Pancreas (tissue), 10 donors: ENCODE measurements around the gene CTSC. TPM values are rescaled to one million over a fixed set of nuclear protein-coding genes. Genes with fewer than 3 reads are reported as not detected.

Source experiments
- ATAC-seq, 4 donors: fragments of 200-7000 bp; cut with Tn5 transposase; one replicate each; pipeline versions ENCODE4 v1.8.0 to v1.9.1; 2020; ENCODE audit warnings: mild to moderate bottlenecking in 4 of 4, moderate library complexity in 4 of 4
- DNase-seq, 6 donors: peaks; one replicate each; pipeline ENCODE4 v3.0.0-alpha.2; 2020
- FAIRE-seq: peaks from 2 replicates; lab custom pipeline; 2012; peaks lifted over from hg19 to GRCh38; lab: Jason Lieb, UNC
- H3K27ac ChIP-seq, 4 donors: fragments of 200-600 bp; sonication (generic); 1 replicate in 3 of 4; 2 replicates in 1 of 4; pipeline versions ENCODE4 v1.5.0 to v1.8.0; 2020
- H3K27me3 ChIP-seq, 4 donors: fragments of 200-600 bp; one replicate each; pipeline ENCODE4 v1.8.0; 2021
- H3K36me3 ChIP-seq, 3 donors: fragments of 200-600 bp; sonication (generic) in 1 of 3; one replicate each; pipeline versions ENCODE4 v1.5.0 to v1.8.0; 2020 to 2021
- H3K4me1 ChIP-seq, 3 donors: fragments of 200-600 bp; one replicate each; pipeline ENCODE4 v1.8.0; 2021
- H3K4me3 ChIP-seq, 4 donors: fragments of 200-600 bp; sonication (generic) in 2 of 4; one replicate each; pipeline versions ENCODE4 v1.5.0 to v1.8.0; 2020 to 2021
- H3K9me3 ChIP-seq, 4 donors: fragments of 200-600 bp; one replicate each; pipeline ENCODE4 v1.8.0; 2021
- WGBS, 2 donors: extraction: QIAGEN DNeasy Blood & Tissue Kit; methylation state at CpG; one replicate each; pipeline ENCODE4 v1.1.7; 2013; 5-methylcytosine and 5-hydroxymethylcytosine counted together
- intact Hi-C, 3 donors: fragments of 100-400 bp; cut with DNase I; formaldehyde crosslinking; loops; one replicate each; pipeline versions ENCODE4 v1.11.1 to v1.14.2; 2022
- polyA plus RNA-seq, 2 donors: library from polyadenylated mRNA; stranded (reverse); fragments of 200-250 nt; gene quantifications; one replicate each; pipeline ENCODE4 v1.2.3, GENCODE V29; 2013
- total RNA-seq, 6 donors: library from RNA; stranded (reverse); fragmentation: NEBNext Ultra II Directional in 4 of 6; extraction: Animal tissue kit (Norgen Biotek cat#: 25700) in 4 of 6; gene quantifications; one replicate each; pipeline versions ENCODE4 v1.2.1 to v1.2.4, GENCODE V29; 2021 to 2023
- TF ChIP-seq, protein P1 (sequence below), 4 donors: fragments of 200-600 bp; sonication (generic) in 3 of 4; IDR thresholded peaks; one replicate each; pipeline versions ENCODE4 v1.5.0 to v1.8.0; 2021; ENCODE audit warnings: antibody characterized with exemption in 4 of 4
- donor health status: healthy with polysubstance abuse.
- donor health status: DM: no; HTN: no; CAD: no; lungs with moderate emphysema.
- donor health status: DM: no; HTN: no; CAD: no.
- donor health status: control.
- donor health status: control.
- donor health status: Bipolar disorder and iron deficiency.
- donor health status: DM: yes; HTN: yes; CAD: no.
- donor health status: DM: no; HTN: no; CAD: no.
- donor health status: DM: no; HTN: no; CAD: no.
- donor health status: DM: yes; HTN: yes; CAD: no.

Gene CTSC
- total and polyA plus RNA-seq, 8 donors: 12.2 to 68.6 (median 22.2) TPM

DNA sequence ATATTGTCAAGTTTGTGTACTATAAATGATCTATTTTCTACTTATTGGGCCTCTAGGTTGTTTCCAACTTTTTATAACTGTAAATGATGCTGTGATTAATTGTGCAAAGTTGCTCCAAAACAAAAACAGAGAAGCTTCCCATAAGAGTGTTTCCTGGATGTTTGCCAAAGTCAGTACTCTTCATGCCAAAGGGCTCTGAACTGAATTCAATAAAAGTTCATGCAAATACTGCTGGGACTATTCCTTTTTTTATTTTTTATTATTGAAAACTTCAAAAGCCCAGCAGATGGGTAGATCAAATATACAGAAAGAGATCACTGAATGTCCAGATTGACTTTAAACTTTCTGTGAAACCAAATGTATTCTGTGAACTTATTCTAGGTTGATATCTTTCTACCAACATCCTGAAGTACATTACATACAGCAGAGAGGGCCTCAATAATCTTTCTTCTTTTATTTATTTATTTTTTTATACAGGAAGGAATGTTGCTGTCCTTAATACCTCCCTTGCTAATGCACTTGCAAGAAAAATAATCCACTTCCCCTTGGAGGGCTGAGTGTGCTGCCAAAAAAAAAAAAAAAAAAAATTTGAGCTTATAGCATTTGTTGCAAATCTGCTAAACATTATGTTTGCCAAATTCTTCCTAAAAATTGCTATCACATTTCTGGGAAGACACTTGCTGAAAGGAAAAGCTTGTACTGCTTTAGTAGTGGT is 53.0 kb downstream of the CTSC start:
- DNase-seq (no peak), ATAC-seq (no peak), FAIRE-seq (no peak)
- no peaks in the 10 kb centered on the region for H3K9me3 ChIP-seq
- no peak overlapping the region for H3K27ac ChIP-seq
- H3K36me3 ChIP-seq: no peaks in the 10 kb centered on the region
- H3K4me1 ChIP-seq: no peaks in the 10 kb centered on the region
- intact Hi-C loops: no loop called here
- no peaks in the 10 kb centered on the region for H3K27me3 ChIP-seq
- H3K4me3 ChIP-seq: no peak overlapping the region
- TF ChIP-seq, protein P1, sequence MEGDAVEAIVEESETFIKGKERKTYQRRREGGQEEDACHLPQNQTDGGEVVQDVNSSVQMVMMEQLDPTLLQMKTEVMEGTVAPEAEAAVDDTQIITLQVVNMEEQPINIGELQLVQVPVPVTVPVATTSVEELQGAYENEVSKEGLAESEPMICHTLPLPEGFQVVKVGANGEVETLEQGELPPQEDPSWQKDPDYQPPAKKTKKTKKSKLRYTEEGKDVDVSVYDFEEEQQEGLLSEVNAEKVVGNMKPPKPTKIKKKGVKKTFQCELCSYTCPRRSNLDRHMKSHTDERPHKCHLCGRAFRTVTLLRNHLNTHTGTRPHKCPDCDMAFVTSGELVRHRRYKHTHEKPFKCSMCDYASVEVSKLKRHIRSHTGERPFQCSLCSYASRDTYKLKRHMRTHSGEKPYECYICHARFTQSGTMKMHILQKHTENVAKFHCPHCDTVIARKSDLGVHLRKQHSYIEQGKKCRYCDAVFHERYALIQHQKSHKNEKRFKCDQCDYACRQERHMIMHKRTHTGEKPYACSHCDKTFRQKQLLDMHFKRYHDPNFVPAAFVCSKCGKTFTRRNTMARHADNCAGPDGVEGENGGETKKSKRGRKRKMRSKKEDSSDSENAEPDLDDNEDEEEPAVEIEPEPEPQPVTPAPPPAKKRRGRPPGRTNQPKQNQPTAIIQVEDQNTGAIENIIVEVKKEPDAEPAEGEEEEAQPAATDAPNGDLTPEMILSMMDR (IDR thresholded peaks at IDR 0.05): no peak

DNA sequence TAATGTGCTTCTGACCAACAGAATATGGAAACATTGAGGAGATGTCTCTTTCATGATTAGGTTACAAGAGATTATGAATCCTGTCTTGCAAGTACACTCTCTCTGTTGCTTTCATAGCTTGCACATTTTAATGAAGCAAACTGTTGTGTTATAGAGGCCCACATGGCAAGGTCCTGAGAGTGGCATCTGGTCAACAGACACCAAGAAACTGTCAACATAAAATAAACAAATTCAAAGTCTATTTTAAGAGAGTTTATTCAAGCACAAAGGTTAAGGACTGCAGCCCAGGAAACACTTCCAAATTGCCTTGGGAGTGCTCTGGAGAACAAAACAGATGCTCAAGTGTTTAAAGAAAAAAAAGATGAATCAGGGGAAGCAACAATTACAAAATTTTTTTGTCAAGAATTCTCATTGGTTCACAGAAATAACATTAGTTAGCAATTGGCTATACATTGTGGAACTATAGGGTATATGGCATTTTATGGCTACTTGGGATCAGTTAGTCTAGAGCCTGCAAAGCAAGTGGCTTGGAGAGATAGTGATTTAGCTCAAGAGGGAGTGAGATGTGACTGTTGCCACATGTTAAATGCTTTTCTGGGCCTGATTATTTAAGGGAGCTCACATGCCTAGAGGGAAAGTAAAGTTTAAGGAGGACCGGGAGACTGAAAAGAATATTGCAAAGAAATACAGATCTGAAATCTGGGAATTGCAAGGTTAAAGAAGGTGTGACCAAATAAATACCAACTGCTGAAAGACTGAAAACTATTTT is 54.6 kb downstream of the CTSC start:
- no peaks in the 10 kb centered on the region for H3K9me3 ChIP-seq
- ATAC-seq (no peak), DNase-seq (no peak), FAIRE-seq (no peak)
- no peaks in the 10 kb centered on the region for H3K36me3 ChIP-seq
- no peaks in the 10 kb centered on the region for H3K27me3 ChIP-seq
- H3K4me1 ChIP-seq: no peaks in the 10 kb centered on the region
- H3K4me3 ChIP-seq: no peak overlapping the region
- intact Hi-C loops: no loop called here
- TF ChIP-seq, protein P1 (IDR thresholded peaks at IDR 0.05): no peak
- no peak overlapping the region for H3K27ac ChIP-seq
- WGBS, 2 donors: 91 to 94% methylated on average over 1 of the region's 1 CpG

DNA sequence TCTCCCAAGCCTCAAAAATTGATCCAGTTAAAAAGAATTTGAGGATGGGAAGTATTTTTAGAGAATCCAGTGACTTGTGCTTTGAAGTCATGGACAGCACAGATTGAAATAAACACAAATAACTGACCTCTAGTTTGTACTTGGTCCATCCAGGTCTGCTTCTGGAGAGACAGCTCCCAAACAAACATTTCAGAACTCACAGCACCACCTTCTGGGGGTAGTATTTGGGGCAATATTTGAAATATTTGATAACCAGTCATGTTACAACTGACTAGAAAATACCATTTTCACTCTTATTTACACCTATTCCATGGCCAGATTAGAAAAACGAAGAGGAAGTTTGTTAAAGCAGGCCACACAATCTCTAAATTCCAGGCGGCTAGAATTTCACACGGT is 56.2 kb downstream of the CTSC start:
- Histone ChIP-seq H3K9me3 (no peaks in the 10 kb centered on the region), H3K36me3 (no peaks in the 10 kb centered on the region), H3K4me1 (no peaks in the 10 kb centered on the region), H3K4me3 (no peak overlapping the region), H3K27ac (no peak overlapping the region), H3K27me3 (no peaks in the 10 kb centered on the region)
- no peak for DNase-seq
- WGBS, 2 donors: 39 to 47% methylated on average over 3 of the region's 3 CpGs
- intact Hi-C loops: no loop called here
- FAIRE-seq: no peak
- TF ChIP-seq, protein P1 (IDR thresholded peaks at IDR 0.05): no peak
- peak in 1 of 4 donors; percentile 43 for ATAC-seq

DNA sequence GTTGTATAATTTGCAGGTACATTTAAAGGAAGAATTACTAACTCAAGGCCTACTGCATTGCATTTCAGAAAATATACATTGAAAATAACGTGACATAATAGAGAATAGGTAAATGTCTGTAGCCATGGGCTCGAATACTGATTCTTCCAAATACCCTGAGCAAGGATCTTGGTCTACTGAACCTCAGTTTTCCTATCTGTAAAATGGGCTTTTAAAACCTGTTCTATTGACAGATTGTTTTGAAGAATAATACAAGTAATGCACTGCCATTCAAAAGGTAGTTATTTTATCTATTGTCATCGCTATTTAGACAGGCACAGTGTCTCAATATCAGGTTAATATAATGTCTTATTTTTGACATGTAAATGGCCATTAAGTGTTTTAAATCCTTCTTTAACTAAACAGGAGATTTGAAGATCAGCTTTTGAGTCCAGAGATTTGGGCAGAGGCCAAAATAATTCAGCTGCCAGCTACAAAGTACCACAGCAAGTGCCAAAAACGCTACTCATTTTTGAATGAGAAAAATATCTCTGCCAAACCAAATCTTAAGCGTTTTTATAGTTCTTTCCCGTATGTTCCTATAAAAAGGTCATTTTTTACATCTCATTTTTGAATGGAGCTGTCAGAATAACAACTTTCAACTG is 56.7 kb downstream of the CTSC start:
- TF ChIP-seq, protein P1 (IDR thresholded peaks at IDR 0.05): no peak
- FAIRE-seq (no peak), DNase-seq (peak in 1 of 6 donors; percentile 17), ATAC-seq (no peak)
- H3K27ac ChIP-seq: no peak overlapping the region
- H3K9me3 ChIP-seq: no peaks in the 10 kb centered on the region
- H3K4me1 ChIP-seq: no peaks in the 10 kb centered on the region
- no peaks in the 10 kb centered on the region for H3K36me3 ChIP-seq
- no peaks in the 10 kb centered on the region for H3K27me3 ChIP-seq
- 40 to 43% methylated on average over 6 of the region's 6 CpGs for WGBS, 2 donors
- H3K4me3 ChIP-seq: no peak overlapping the region
- intact Hi-C loops: no loop called here
